AG09309 (cell line): ENCODE measurements around the gene FDX1.
"Not testable (repeated sequence)": the region's sequence is repeated elsewhere in the genome, so short reads cannot be mapped to it uniquely, and the experiment has no call there.

Experiments
- DNase-seq: peaks from one replicate; pipeline ENCODE4 v3.0.0-alpha.2; 2010; ENCODE audit warnings: low read depth
- H3K4me3 ChIP-seq: 2 replicates; pipeline ENCODE4 v1.5.1; 2011; ENCODE audit warnings: mild to moderate bottlenecking, low read depth, low read length, moderate library complexity; ENCODE audit not compliant: control insufficient read depth
- CTCF ChIP-seq: IDR thresholded peaks from 2 replicates; pipeline ENCODE4 v1.5.1; 2011; ENCODE audit warnings: mild to moderate bottlenecking, low read depth, low read length, inconsistent platforms; ENCODE audit not compliant: insufficient read depth, control insufficient read depth; ENCODE audit errors: missing control alignments

Gene FDX1, protein sequence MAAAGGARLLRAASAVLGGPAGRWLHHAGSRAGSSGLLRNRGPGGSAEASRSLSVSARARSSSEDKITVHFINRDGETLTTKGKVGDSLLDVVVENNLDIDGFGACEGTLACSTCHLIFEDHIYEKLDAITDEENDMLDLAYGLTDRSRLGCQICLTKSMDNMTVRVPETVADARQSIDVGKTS

GRCh38 chr11:110429731-110430266, at the start of gene FDX1:
Gene FDX1, plus strand, starts transcription at chr11:110429948. Its CDS starts 173 bp downstream, at chr11:110430121.
- TF ChIP-seq CTCF: peak; percentile 39
- DNase-seq: no peak
- H3K4me3 ChIP-seq: peak within 1 kb of the TSS; percentile 72

DNA sequence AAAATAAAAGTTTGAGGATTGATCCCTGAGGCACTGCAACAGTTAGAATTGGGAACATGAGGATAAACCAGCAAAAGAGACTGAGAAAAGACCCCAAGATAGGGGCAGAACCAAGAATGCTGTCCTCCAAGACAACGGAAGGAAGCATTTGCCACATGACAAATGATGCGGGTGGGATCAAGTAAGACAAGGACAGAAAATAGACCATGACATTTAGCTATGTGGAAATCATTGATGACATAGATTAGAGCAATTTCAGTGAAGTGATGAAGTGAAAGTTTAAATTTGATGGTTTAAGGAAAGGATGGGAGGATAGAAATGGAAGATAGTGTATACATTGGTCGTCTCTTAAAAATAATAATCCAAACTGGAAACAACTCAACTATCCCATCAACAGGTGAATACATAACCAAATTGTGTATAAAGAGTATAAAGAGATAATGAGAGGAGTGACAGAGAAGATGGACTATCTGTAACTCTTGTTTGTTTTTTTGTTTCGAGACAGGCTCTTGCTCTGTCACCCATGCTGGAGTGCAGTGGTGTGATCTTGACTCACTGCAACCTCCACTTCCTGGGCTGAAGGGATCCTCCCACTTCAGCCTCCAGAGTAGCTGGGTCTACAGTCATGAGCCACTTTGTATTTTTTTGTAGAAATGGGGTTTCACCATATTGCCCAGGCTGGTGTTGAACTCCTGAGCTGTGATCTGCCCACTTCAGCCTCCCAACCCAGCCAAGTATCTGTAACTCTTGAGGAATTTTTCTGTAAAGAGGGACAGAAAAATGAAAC, 48.7 kb upstream of the FDX1 start:
- DNase-seq: no peak
- no peak for TF ChIP-seq CTCF
- H3K4me3 ChIP-seq: no peak overlapping the region

DNA sequence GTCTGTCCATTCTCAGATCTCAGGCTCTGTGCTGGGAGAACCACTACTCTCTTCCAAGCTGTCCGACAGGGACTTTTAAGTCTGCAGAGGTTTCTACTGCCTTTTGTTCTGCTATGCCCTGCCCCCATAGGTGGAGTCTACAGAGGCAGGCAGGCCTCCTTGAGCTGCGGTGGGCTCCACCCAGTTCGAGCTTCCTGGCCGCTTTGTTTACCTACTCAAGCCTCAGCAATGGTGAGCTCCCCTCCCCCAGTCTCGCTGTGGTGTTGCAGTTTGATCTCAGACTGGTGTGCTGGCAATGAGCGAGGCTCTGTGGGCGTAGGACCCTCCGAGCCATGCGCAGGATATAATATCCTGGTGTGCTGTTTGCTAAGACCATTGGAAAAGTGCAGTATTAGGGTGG, 41.5 kb upstream of the FDX1 start:
- not testable (repeated sequence) for DNase-seq, H3K4me3 ChIP-seq

GRCh38 chr11:110389965-110390364, 39.8 kb upstream of the FDX1 start:
- DNase-seq: no peak
- no peak for TF ChIP-seq CTCF
- no peak overlapping the region for H3K4me3 ChIP-seq

GRCh38 chr11:110392056-110392455, 37.7 kb upstream of the FDX1 start:
- TF ChIP-seq CTCF: no peak
- H3K4me3 ChIP-seq: no peak overlapping the region
- DNase-seq: no peak

GRCh38 chr11:110397668-110398286, 32.0 kb upstream of the FDX1 start:
- not testable (repeated sequence) for H3K4me3 ChIP-seq, DNase-seq

DNA sequence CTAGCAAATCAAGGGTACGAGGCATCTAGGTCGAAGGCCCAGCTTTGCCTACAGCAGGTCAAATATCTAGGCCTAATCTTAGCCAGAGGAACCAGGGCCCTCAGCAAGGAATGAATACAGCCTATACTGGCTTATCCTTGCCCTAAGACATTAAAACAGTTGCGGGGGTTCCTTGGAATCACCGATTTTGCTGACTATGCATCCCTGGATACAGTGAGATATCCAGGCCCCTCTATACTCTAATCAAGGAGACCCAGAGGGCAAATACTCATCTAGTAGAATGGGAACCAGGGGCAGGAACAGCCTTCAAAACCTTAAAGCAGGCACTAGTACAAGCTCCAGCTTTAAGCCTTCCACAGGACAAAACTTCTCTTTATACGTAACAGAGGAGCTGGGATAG, 26.2 kb upstream of the FDX1 start:
- H3K4me3 ChIP-seq, DNase-seq: not testable (repeated sequence)

GRCh38 chr11:110405636-110406035, 24.1 kb upstream of the FDX1 start:
- not testable (repeated sequence) for H3K4me3 ChIP-seq, DNase-seq
